Adrenal gland (tissue), 12 donors: ENCODE data around the gene TARS2. TPM values are rescaled to one million over a fixed set of nuclear protein-coding genes. Genes with fewer than 3 reads are reported as not detected.

Experiments
- DNase-seq, 7 donors: peaks; one replicate each; pipeline ENCODE4 v3.0.0-alpha.2; 2019 to 2020
- H3K27ac ChIP-seq, 5 donors: fragments of 200-600 bp; sonication (generic) in 4 of 5; 1 replicate in 3 of 5; 2 replicates in 2 of 5; pipeline versions ENCODE4 v1.5.1 to v1.8.0; 2016 to 2020; ENCODE audit warnings: mild to moderate bottlenecking in 1 of 5
- H3K27me3 ChIP-seq: fragments of 200-600 bp; 2 replicates; pipeline ENCODE4 v1.8.0; 2021
- H3K36me3 ChIP-seq, 2 donors: fragments of 200-600 bp; replicated peaks in 1 of 2; 1 replicate in 1 of 2; 2 replicates in 1 of 2; pipeline versions ENCODE4 v1.5.1 to v1.8.0; 2018 to 2022
- H3K4me1 ChIP-seq, 2 donors: fragments of 200-600 bp; replicated peaks in 1 of 2; 1 replicate in 1 of 2; 2 replicates in 1 of 2; pipeline versions ENCODE4 v1.5.1 to v1.8.0; 2018 to 2021
- H3K4me3 ChIP-seq, 4 donors: fragments of 200-600 bp; sonication (generic) in 3 of 4; one replicate each; pipeline ENCODE4 v1.5.1; 2016 to 2018
- H3K9me3 ChIP-seq, 3 donors: fragments of 200-600 bp; sonication (generic) in 1 of 3; replicated peaks in 1 of 3; 1 replicate in 2 of 3; 2 replicates in 1 of 3; pipeline versions ENCODE4 v1.5.1 to v1.8.0; 2016 to 2021
- CTCF ChIP-seq, 6 experiments: fragments of 450-650 bp in 4 of 6; fragments of 200-600 bp in 2 of 6; sonication (generic) in 1 of 6; IDR thresholded peaks; 1 replicate in 5 of 6; 2 replicates in 1 of 6; pipeline versions ENCODE4 v1.5.1 to v1.8.0; 2016 to 2021; ENCODE audit warnings: antibody characterized with exemption in 6 of 6, mild to moderate bottlenecking in 2 of 6, moderate library complexity in 1 of 6
- POLR2A ChIP-seq, 2 donors: fragments of 450-650 bp; IDR thresholded peaks; one replicate each; pipeline ENCODE4 v1.6.1; 2017; ENCODE audit warnings: antibody characterized with exemption in 2 of 2, mild to moderate bottlenecking in 2 of 2, moderate library complexity in 1 of 2
- WGBS, 4 donors: extraction: QIAGEN DNeasy Blood & Tissue Kit in 2 of 4; methylation state at CpG; one replicate each; pipeline versions ENCODE4 v1.1.5 to v1.1.7; 2013 to 2017; 5-methylcytosine and 5-hydroxymethylcytosine counted together
- intact Hi-C, 2 donors: fragments of 100-400 bp; cut with DNase I; formaldehyde crosslinking; loops; one replicate each; pipeline versions ENCODE4 v1.14.1 to v1.15.0; 2022 to 2023
- polyA plus RNA-seq, 3 donors: library from polyadenylated mRNA; stranded (reverse); fragments of 200-250 nt in 2 of 3; fragments of 350-450 nt in 1 of 3; fragmentation: Illumina TruSeq in 1 of 3; extraction: RNeasy Lipid Tissue Mini Kit (QIAGEN cat#74804) in 1 of 3; gene quantifications; one replicate each; pipeline ENCODE4 v1.2.3, GENCODE V29; 2013 to 2014
- total RNA-seq, 9 donors: library from RNA; depleted of rRNA in 4 of 9; stranded (reverse); fragments of >200 nt in 4 of 9; fragments of 120-200 nt in 1 of 9; fragmentation: NEBNext Ultra II Directional in 1 of 9; extraction: Animal tissue kit (Norgen Biotek cat#: 25700) in 1 of 9; gene quantifications; one replicate each; pipeline versions ENCODE4 v1.1.0 to v1.2.4, GENCODE V29; 2013 to 2023
- donor health status: healthy with polysubstance abuse.
- donor health status: Bipolar disorder and iron deficiency.
- donor health status: DM: yes; HTN: yes; CAD: no.
- donor health status: DM: no; HTN: no; CAD: no.
- donor health status: DM: no; HTN: no; CAD: no.
- donor health status: DM: yes; HTN: yes; CAD: no.

Gene TARS2
- total and polyA plus RNA-seq, 12 donors: 21.6 to 87.4 (median 28.6) TPM

DNA sequence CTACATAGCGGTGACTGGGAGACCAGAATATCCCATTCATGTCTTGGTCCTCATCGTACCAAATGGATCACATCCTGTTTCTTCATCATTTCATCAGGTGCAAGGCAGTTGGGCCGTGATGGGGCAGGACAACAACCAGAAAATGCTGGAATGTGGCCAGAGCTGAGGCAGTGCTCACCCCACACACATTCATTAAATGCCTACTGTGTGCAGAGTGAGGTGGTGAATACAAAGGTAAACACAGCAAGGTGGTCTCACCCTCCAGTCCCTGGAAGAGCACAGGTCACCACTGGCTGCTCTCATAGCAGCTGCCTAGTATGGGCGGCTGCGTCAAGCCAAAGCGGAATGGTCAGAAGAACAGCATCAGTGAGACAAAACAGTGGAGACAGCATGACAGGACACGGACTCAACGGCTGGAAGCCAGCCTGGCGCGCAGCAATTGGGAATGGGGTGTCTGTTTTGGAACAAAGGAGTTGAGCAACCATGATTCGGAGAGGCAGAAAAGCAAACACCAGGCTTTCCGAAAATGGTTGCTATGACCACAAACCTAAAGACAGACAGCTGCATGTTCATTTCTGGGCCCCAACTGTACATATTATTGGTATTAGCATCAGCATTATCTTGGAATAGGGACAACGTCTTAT is 56.4 kb downstream of the TARS2 start:
- H3K9me3 ChIP-seq: no peaks in the 10 kb centered on the region
- H3K4me1 ChIP-seq: peaks cover 0 to 6% of the 10 kb centered on the region in 2 donors
- H3K36me3 ChIP-seq: no peaks in the 10 kb centered on the region
- no peak for TF ChIP-seq POLR2A (IDR thresholded peaks at IDR 0.05)
- TF ChIP-seq CTCF (IDR thresholded peaks at IDR 0.05): no peak
- no peaks in the 10 kb centered on the region for H3K27me3 ChIP-seq
- H3K27ac ChIP-seq: no peak overlapping the region
- no peak overlapping the region for H3K4me3 ChIP-seq
- 83 to 89% (median 85%) methylated on average over 13 of the region's 13 CpGs for WGBS, 4 donors
- DNase-seq: no peak
- intact Hi-C loops: no loop called here

DNA sequence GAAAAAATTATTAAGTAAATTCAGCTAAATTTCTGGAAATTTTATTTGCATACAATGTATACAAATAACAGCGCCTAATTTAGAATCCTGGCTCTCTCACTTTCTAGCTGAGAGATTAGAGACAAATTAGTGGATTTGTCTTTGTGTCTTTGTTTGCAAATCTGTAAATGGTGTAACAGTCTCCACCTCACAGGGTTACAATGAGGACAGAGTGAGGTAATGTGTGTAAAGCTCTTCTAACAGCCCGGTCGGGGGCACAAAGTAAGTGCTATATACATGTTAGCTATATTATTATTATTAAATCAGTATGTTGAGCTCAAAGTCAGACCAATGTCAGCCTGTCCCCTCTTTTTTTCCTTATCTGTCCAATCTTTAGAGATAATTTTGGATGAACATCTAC is 57.0 kb downstream of the TARS2 start:
- H3K27ac ChIP-seq: no peak overlapping the region
- DNase-seq: no peak
- H3K4me3 ChIP-seq: no peak overlapping the region
- peaks cover 3 to 7% of the 10 kb centered on the region in 2 donors for H3K4me1 ChIP-seq
- no peak for TF ChIP-seq CTCF (IDR thresholded peaks at IDR 0.05)
- TF ChIP-seq POLR2A (IDR thresholded peaks at IDR 0.05): no peak
- H3K9me3 ChIP-seq: no peaks in the 10 kb centered on the region
- WGBS, 4 donors: 77 to 81% (median 77%) methylated on average over 3 of the region's 3 CpGs
- no peaks in the 10 kb centered on the region for H3K27me3 ChIP-seq
- H3K36me3 ChIP-seq: no peaks in the 10 kb centered on the region
- intact Hi-C loops: no loop called here

DNA sequence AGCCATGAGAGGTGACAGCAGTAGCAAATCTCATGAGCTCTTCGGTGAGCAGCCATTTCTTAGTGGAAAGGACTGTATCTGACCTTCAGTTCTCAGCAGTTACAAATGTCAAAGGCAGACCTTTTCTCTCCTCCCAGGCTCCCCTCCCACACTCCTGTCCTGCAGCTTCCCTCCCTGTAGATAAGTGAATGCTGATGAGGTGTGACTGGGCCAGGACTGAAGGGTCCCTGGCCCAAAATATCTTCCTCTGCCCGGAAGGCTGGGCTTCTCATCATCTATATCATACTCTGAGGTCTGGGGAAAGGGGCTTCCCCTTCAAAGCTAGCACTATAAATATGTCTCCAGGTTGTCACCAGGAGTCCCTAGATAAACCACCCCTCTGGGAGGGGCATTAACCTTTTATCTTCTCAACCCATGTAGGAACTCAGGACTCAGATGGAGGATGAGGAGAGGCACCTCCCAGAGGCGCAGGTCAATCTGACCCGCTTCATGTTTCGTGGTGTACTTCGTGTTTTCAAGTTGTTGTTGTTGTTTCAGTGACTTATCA is 58.3 kb downstream of the TARS2 start:
- H3K4me1 ChIP-seq: peaks cover 8 to 16% of the 10 kb centered on the region in 2 donors
- H3K27me3 ChIP-seq: no peaks in the 10 kb centered on the region
- TF ChIP-seq POLR2A (IDR thresholded peaks at IDR 0.05) (no peak), CTCF (IDR thresholded peaks at IDR 0.05) (no peak)
- H3K27ac ChIP-seq: no peak overlapping the region
- no peaks in the 10 kb centered on the region for H3K9me3 ChIP-seq
- no peaks in the 10 kb centered on the region for H3K36me3 ChIP-seq
- H3K4me3 ChIP-seq: no peak overlapping the region
- DNase-seq: no peak
- intact Hi-C loops: no loop called here
- WGBS, 4 donors: 67 to 74% (median 69%) methylated on average over 6 of the region's 6 CpGs

DNA sequence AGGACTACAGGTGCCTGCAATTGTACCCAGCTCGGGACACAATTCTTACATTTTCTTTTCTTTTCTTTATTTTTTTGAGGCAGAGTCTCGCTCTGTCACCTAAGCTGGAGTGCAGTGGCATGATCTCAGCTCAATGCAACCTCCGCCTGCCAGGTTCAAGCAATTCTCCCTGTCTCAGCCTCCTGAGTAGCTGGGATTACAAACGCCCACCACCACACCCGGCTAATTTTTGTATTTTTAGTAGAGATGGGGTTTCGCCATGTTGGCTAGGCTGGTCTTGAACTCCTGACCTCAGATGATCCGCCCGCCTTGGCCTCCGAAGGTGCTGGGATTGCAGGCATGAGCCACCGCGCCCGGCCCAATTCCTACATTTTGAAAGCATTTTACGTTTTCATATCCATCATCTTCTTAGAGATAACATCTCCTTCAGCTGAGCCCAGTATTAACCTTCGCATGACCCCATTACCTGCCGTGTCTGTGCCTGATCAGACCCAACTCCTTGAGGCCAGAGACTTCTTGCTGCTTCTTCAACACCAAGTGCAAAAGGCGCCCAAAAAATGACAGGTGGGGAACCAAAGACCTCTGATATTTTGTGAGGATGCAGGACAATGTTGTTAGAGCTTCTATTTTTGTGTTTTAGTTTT is 59.2 kb downstream of the TARS2 start:
- TF ChIP-seq POLR2A (IDR thresholded peaks at IDR 0.05) (no peak), CTCF (IDR thresholded peaks at IDR 0.05) (no peak)
- no peak overlapping the region for H3K27ac ChIP-seq
- H3K36me3 ChIP-seq: no peaks in the 10 kb centered on the region
- H3K4me3 ChIP-seq: no peak overlapping the region
- no peaks in the 10 kb centered on the region for H3K27me3 ChIP-seq
- no peak for DNase-seq
- no peaks in the 10 kb centered on the region for H3K9me3 ChIP-seq
- intact Hi-C loops: no loop called here
- 75 to 82% (median 80%) methylated on average over 15 to 16 of the region's 16 CpGs for WGBS, 4 donors
- H3K4me1 ChIP-seq: peaks cover 11 to 22% of the 10 kb centered on the region in 2 donors
